Retinal pigment epithelial cell (primary cell): ENCODE results near the gene SLC13A3.

Experiments used
- DNase-seq: peaks from one replicate; pipeline ENCODE4 v3.0.0-alpha.2; 2010; ENCODE audit warnings: low read depth
- H3K4me3 ChIP-seq: 2 replicates; pipeline ENCODE4 v1.5.1; 2011; ENCODE audit warnings: mild to moderate bottlenecking, low read length, control low read depth, moderate library complexity
- CTCF ChIP-seq: conservative IDR thresholded peaks from 2 replicates; pipeline ENCODE4 v1.5.1; 2011; ENCODE audit warnings: low read depth, low read length, control low read depth, inconsistent platforms

The SLC13A3 gene

GRCh38 chr20:46605978-46606816 is 45.1 kb downstream of the SLC13A3 start:
- H3K4me3 ChIP-seq = no peak overlapping the region
- TF ChIP-seq CTCF = no peak
- no peak for DNase-seq

GRCh38 chr20:46605181-46605580 is 46.1 kb downstream of the SLC13A3 start:
- H3K4me3 ChIP-seq = no peak overlapping the region
- TF ChIP-seq CTCF = no peak
- no peak for DNase-seq

- no peak for TF ChIP-seq CTCF
- H3K4me3 ChIP-seq = no peak overlapping the region
- no peak for DNase-seq
Observed at GRCh38 chr20:46604551-46605133, 46.6 kb downstream of the SLC13A3 start.

- TF ChIP-seq CTCF = no peak
- no peak overlapping the region for H3K4me3 ChIP-seq
- DNase-seq = no peak
Observed at GRCh38 chr20:46602429-46602828, 48.8 kb downstream of the SLC13A3 start.

- no peak for DNase-seq
- TF ChIP-seq CTCF = no peak
- H3K4me3 ChIP-seq = no peak overlapping the region
Observed at GRCh38 chr20:46601603-46602122, 49.6 kb downstream of the SLC13A3 start.

GRCh38 chr20:46600286-46600752 is 50.9 kb downstream of the SLC13A3 start:
- no peak for TF ChIP-seq CTCF
- no peak for DNase-seq
- H3K4me3 ChIP-seq = no peak overlapping the region
